Mammary epithelial cell (primary cell): ENCODE results near the gene ZNF629.

Experiments used
- CTCF ChIP-seq, 2 donors: IDR thresholded peaks in 1 of 2; conservative IDR thresholded peaks in 1 of 2; 2 replicates each; pipeline ENCODE4 v1.5.1; 2011 to 2012; ENCODE audit warnings: inconsistent platforms in 2 of 2, low read length in 2 of 2, mild to moderate bottlenecking in 2 of 2, control low read depth in 1 of 2, low read depth in 1 of 2; ENCODE audit not compliant: insufficient read depth in 1 of 2; ENCODE audit errors: extremely low read depth in 1 of 2
- EZH2 ChIP-seq: IDR thresholded peaks from 2 replicates; pipeline ENCODE4 v1.6.1; 2012; ENCODE audit warnings: low read length, inconsistent platforms, borderline replicate concordance

GRCh38 chr16:30755955-30756780, 30.8 kb downstream of the ZNF629 start:
- no peak for TF ChIP-seq CTCF (conservative IDR thresholded peaks at IDR 0.05 in 1 of 2, IDR thresholded peaks at IDR 0.05 in 1 of 2; ENCODE audit: extremely low read depth in 1 of 2, insufficient read depth in 1 of 2, low read depth in 1 of 2, low read length in 2 of 2)
- no peak for TF ChIP-seq EZH2
